Neural progenitor cell (in vitro differentiated cells): Measurements from ENCODE around the gene C6orf132. TPM values are rescaled to one million over a fixed set of nuclear protein-coding genes. Genes with fewer than 3 reads are reported as not detected.

ENCODE experiments used
- DNase-seq: peaks from one replicate; pipeline ENCODE4 v3.0.0-alpha.2; 2016; ENCODE audit warnings: low spot score
- H2AFZ ChIP-seq: fragments of 200-600 bp; sonication (generic); replicated peaks from 2 replicates; pipeline ENCODE4 v1.6.1; 2016; ENCODE audit warnings: antibody characterized with exemption
- H3F3A ChIP-seq: fragments of 200-600 bp; sonication (generic); 2 replicates; pipeline ENCODE4 v1.6.1; 2016; ENCODE audit warnings: antibody characterized with exemption, low read depth
- H3K27ac ChIP-seq: fragments of 200-600 bp; sonication (generic); 2 replicates; pipeline ENCODE4 v1.5.1; 2016; ENCODE audit warnings: mild to moderate bottlenecking
- H3K27me3 ChIP-seq: fragments of 200-600 bp; sonication (generic); 2 replicates; pipeline ENCODE4 v1.6.1; 2016; ENCODE audit warnings: mild to moderate bottlenecking, moderate library complexity
- H3K36me3 ChIP-seq: fragments of 200-600 bp; sonication (generic); 2 replicates; pipeline ENCODE4 v1.5.1; 2016
- H3K4me1 ChIP-seq: fragments of 200-600 bp; sonication (generic); 2 replicates; pipeline ENCODE4 v1.6.1; 2016; ENCODE audit warnings: mixed run types
- H3K4me2 ChIP-seq: fragments of 200-600 bp; sonication (generic); 2 replicates; pipeline ENCODE4 v1.6.1; 2016
- H3K4me3 ChIP-seq: fragments of 200-600 bp; sonication (generic); 2 replicates; pipeline ENCODE4 v1.5.1; 2016
- H3K79me2 ChIP-seq: fragments of 200-600 bp; sonication (generic); 2 replicates; pipeline ENCODE4 v1.6.1; 2016; ENCODE audit warnings: low read depth
- H3K9ac ChIP-seq: fragments of 200-600 bp; sonication (generic); 2 replicates; pipeline ENCODE4 v1.6.1; 2016
- H3K9me3 ChIP-seq: fragments of 200-600 bp; sonication (generic); 2 replicates; pipeline ENCODE4 v1.5.1; 2016; ENCODE audit warnings: low read depth
- H4K20me1 ChIP-seq: fragments of 200-600 bp; sonication (generic); 2 replicates; pipeline ENCODE4 v1.6.1; 2016; ENCODE audit warnings: low read depth
- H3K27ac Mint-ChIP-seq: 3 replicates; pipeline ENCODE4 v1.8.0; 2021; ENCODE audit warnings: mixed read lengths
- H3K27me3 Mint-ChIP-seq: 2 replicates; pipeline ENCODE4 v1.8.0; 2022; ENCODE audit warnings: low read depth, mild to moderate bottlenecking, inconsistent platforms, moderate library complexity, mixed read lengths; ENCODE audit not compliant: insufficient read depth
- H3K36me3 Mint-ChIP-seq: 3 replicates; pipeline ENCODE4 v1.8.0; 2021; ENCODE audit warnings: mixed read lengths
- H3K4me1 Mint-ChIP-seq: 3 replicates; pipeline ENCODE4 v1.8.0; 2021; ENCODE audit warnings: mixed read lengths
- H3K4me3 Mint-ChIP-seq: 3 replicates; pipeline ENCODE4 v1.8.0; 2021; ENCODE audit warnings: mild to moderate bottlenecking, moderate library complexity, mixed read lengths
- H3K9me3 Mint-ChIP-seq: 3 replicates; pipeline ENCODE4 v1.8.0; 2020; ENCODE audit warnings: mixed read lengths
- CTCF ChIP-seq: fragments of 200-600 bp; sonication (generic); IDR thresholded peaks from 2 replicates; pipeline ENCODE4 v1.5.1; 2017; ENCODE audit warnings: antibody characterized with exemption, mild to moderate bottlenecking
- EZH2 ChIP-seq: fragments of 200-600 bp; sonication (generic); IDR thresholded peaks from 2 replicates; pipeline ENCODE4 v1.6.1; 2017; ENCODE audit warnings: antibody characterized with exemption, mild to moderate bottlenecking, moderate library complexity
- EZH2phosphoT487 ChIP-seq: fragments of 200-600 bp; sonication (generic); IDR thresholded peaks from 2 replicates; pipeline ENCODE4 v1.6.1; 2017; ENCODE audit warnings: antibody characterized with exemption
- total RNA-seq: library from RNA; depleted of rRNA; stranded (reverse); fragments of >200 nt; gene quantifications from 2 replicates; pipeline ENCODE4 v1.2.3, GENCODE V29; 2015; ENCODE audit warnings: low replicate concordance

C6orf132 gene
- total RNA-seq, 1 donor from 2014 or later = 1.8 TPM

- Mint-ChIP-seq H3K4me1 (no peaks in the 10 kb centered on the region), H3K27ac (no peak overlapping the region), H3K4me3 (no peak overlapping the region), H3K36me3 (peaks cover 18% of the 10 kb centered on the region), H3K9me3 (no peaks in the 10 kb centered on the region), H3K27me3 (no peaks in the 10 kb centered on the region)
- Histone ChIP-seq H3K27me3 (no peaks in the 10 kb centered on the region), H4K20me1 (no peaks in the 10 kb centered on the region), H3K4me1 (no peaks in the 10 kb centered on the region), H2AFZ (no peak overlapping the region), H3K4me3 (no peak overlapping the region), H3K79me2 (no peaks in the 10 kb centered on the region), H3F3A (no peaks in the 10 kb centered on the region), H3K9ac (no peak overlapping the region), H3K36me3 (no peaks in the 10 kb centered on the region), H3K4me2 (no peak overlapping the region), H3K27ac (no peak overlapping the region), H3K9me3 (no peaks in the 10 kb centered on the region)
- no peak for TF ChIP-seq CTCF
- TF ChIP-seq EZH2 = no peak
- no peak for TF ChIP-seq EZH2phosphoT487
- DNase-seq = no peak
Observed at GRCh38 chr6:42068173-42068572, 74.2 kb downstream of the C6orf132 start.

- Histone ChIP-seq H4K20me1 (no peaks in the 10 kb centered on the region), H3F3A (no peaks in the 10 kb centered on the region), H3K27ac (no peak overlapping the region), H3K79me2 (no peaks in the 10 kb centered on the region), H3K9me3 (no peaks in the 10 kb centered on the region), H3K4me1 (no peaks in the 10 kb centered on the region), H3K4me2 (no peak overlapping the region), H3K9ac (no peak overlapping the region), H2AFZ (no peak overlapping the region), H3K4me3 (no peak overlapping the region), H3K27me3 (no peaks in the 10 kb centered on the region), H3K36me3 (peaks cover 10% of the 10 kb centered on the region)
- Mint-ChIP-seq H3K9me3 (no peaks in the 10 kb centered on the region), H3K27ac (no peak overlapping the region), H3K27me3 (no peaks in the 10 kb centered on the region), H3K36me3 (peaks cover 16% of the 10 kb centered on the region), H3K4me3 (no peak overlapping the region), H3K4me1 (no peaks in the 10 kb centered on the region)
- no peak for DNase-seq
- TF ChIP-seq CTCF = no peak
- TF ChIP-seq EZH2 = no peak
- no peak for TF ChIP-seq EZH2phosphoT487
Observed at GRCh38 chr6:42066156-42066675, 76.2 kb downstream of the C6orf132 start.

GRCh38 chr6:42059743-42060142 is 82.7 kb downstream of the C6orf132 start:
- TF ChIP-seq EZH2phosphoT487 = no peak
- no peak for TF ChIP-seq CTCF
- TF ChIP-seq EZH2 = no peak
- Mint-ChIP-seq H3K4me3 (no peak overlapping the region), H3K9me3 (no peaks in the 10 kb centered on the region), H3K27ac (no peak overlapping the region), H3K27me3 (no peaks in the 10 kb centered on the region), H3K4me1 (no peaks in the 10 kb centered on the region), H3K36me3 (peaks cover 55% of the 10 kb centered on the region)
- Histone ChIP-seq H4K20me1 (peaks cover 6% of the 10 kb centered on the region), H3K4me3 (no peak overlapping the region), H3F3A (no peaks in the 10 kb centered on the region), H3K9ac (no peak overlapping the region), H3K9me3 (no peaks in the 10 kb centered on the region), H3K36me3 (peaks cover 47% of the 10 kb centered on the region), H3K79me2 (no peaks in the 10 kb centered on the region), H3K4me2 (no peak overlapping the region), H3K27ac (no peak overlapping the region), H2AFZ (no peak overlapping the region), H3K27me3 (no peaks in the 10 kb centered on the region), H3K4me1 (no peaks in the 10 kb centered on the region)
- no peak for DNase-seq
